Right lobe of liver (tissue), 6 donors: Measurements from ENCODE around the gene LDLRAD4. TPM values are rescaled to one million over a fixed set of nuclear protein-coding genes. Genes with fewer than 3 reads are reported as not detected.

ENCODE experiments used
- ATAC-seq, 4 donors: fragments of 200-7000 bp; cut with Tn5 transposase; one replicate each; pipeline ENCODE4 v1.9.1; 2020; ENCODE audit warnings: mild to moderate bottlenecking in 4 of 4, moderate library complexity in 4 of 4
- DNase-seq, 3 donors: peaks; one replicate each; pipeline ENCODE4 v3.0.0-alpha.2; 2020
- H3K27ac ChIP-seq, 3 donors: fragments of 200-600 bp; one replicate each; pipeline ENCODE4 v1.8.0; 2022
- H3K27me3 ChIP-seq, 2 donors: fragments of 200-600 bp; one replicate each; pipeline ENCODE4 v1.8.0; 2022
- H3K36me3 ChIP-seq, 4 donors: fragments of 200-600 bp; sonication (generic) in 1 of 4; one replicate each; pipeline versions ENCODE4 v1.5.1 to v1.8.0; 2017 to 2022; ENCODE audit warnings: control low read depth in 1 of 4
- H3K4me1 ChIP-seq, 4 donors: fragments of 200-600 bp; sonication (generic) in 1 of 4; one replicate each; pipeline versions ENCODE4 v1.5.1 to v1.8.0; 2017 to 2022; ENCODE audit warnings: control low read depth in 1 of 4
- H3K4me3 ChIP-seq, 3 donors: fragments of 200-600 bp; one replicate each; pipeline ENCODE4 v1.8.0; 2022
- H3K9me3 ChIP-seq, 4 donors: fragments of 200-600 bp; sonication (generic) in 1 of 4; one replicate each; pipeline versions ENCODE4 v1.5.1 to v1.8.0; 2017 to 2022; ENCODE audit warnings: control low read depth in 1 of 4
- POLR2A ChIP-seq: fragments of 450-650 bp; IDR thresholded peaks from one replicate; pipeline ENCODE4 v1.6.1; 2017; ENCODE audit warnings: antibody characterized with exemption, mild to moderate bottlenecking
- WGBS: methylation state at CpG from one replicate; pipeline ENCODE4 v1.1.6; 2018; ENCODE audit warnings: low coverage, low lambda C conversion rate; ENCODE audit not compliant: insufficient coverage; ENCODE audit errors: missing lambda C conversion rate; 5-methylcytosine and 5-hydroxymethylcytosine counted together
- intact Hi-C, 2 donors: fragments of 100-400 bp; cut with DNase I; formaldehyde crosslinking; loops; one replicate each; pipeline versions ENCODE4 v1.11.2 to v1.14.1; 2022
- total RNA-seq, 6 experiments: library from RNA; depleted of rRNA in 2 of 6; stranded (reverse); fragments of >200 nt in 2 of 6; fragmentation: NEBNext Ultra II Directional in 3 of 6; extraction: Animal tissue kit (Norgen Biotek cat#: 25700) in 3 of 6; gene quantifications; one replicate each; pipeline versions ENCODE4 v1.1.0 to v1.2.4, GENCODE V29; 2016 to 2023
- TF ChIP-seq, protein P1 (sequence below), 4 donors: fragments of 200-600 bp in 3 of 4; fragments of 450-650 bp in 1 of 4; IDR thresholded peaks; one replicate each; pipeline versions ENCODE4 v1.5.1 to v1.8.0; 2016 to 2022; ENCODE audit warnings: antibody characterized with exemption in 4 of 4, mild to moderate bottlenecking in 2 of 4
- donor health status: DM: no; HTN: yes; CAD: no.
- donor health status: DM: no; HTN: no; CAD: no.
- donor health status: DM: no; HTN: no; CAD: no.
- donor health status: DM: no; HTN: yes; CAD: no.
- donor health status: DM: no; HTN: yes; CAD: no.

The LDLRAD4 gene
- total RNA-seq, 6 experiments from 2014 or later, result 10.6 to 66.4 (median 18.7) TPM

DNA sequence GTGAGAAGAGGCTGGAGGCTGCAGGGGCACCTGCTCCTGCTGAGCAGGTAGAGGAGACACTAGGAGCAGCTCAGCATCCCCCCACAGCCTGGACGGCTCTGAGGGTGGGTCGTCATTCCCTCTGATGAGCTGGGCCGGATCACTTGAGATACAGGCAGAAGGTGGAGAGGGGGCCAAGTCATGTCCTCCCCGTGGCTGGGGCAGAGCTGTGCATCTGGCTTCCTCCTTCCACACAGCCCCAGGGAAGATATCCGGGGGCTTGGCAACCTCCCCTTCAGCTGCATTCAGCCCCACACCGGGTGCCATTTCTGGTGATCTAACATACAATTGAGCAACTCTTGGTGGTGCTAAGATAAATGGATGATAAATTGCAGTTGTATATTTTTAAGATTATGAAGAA lies 236.9 kb downstream of the LDLRAD4 start:
- no CpG with 5 or more reads among the region's 6 CpGs for WGBS
- Histone ChIP-seq H3K36me3 (no peaks in the 10 kb centered on the region), H3K27me3 (no peaks in the 10 kb centered on the region), H3K9me3 (no peaks in the 10 kb centered on the region), H3K4me3 (no peak overlapping the region), H3K27ac (no peak overlapping the region), H3K4me1 (peaks cover 0 to 14% (median 2%) of the 10 kb centered on the region in 4 donors)
- intact Hi-C loops, result no loop called here
- TF ChIP-seq POLR2A, result no peak
- TF ChIP-seq, protein P1, sequence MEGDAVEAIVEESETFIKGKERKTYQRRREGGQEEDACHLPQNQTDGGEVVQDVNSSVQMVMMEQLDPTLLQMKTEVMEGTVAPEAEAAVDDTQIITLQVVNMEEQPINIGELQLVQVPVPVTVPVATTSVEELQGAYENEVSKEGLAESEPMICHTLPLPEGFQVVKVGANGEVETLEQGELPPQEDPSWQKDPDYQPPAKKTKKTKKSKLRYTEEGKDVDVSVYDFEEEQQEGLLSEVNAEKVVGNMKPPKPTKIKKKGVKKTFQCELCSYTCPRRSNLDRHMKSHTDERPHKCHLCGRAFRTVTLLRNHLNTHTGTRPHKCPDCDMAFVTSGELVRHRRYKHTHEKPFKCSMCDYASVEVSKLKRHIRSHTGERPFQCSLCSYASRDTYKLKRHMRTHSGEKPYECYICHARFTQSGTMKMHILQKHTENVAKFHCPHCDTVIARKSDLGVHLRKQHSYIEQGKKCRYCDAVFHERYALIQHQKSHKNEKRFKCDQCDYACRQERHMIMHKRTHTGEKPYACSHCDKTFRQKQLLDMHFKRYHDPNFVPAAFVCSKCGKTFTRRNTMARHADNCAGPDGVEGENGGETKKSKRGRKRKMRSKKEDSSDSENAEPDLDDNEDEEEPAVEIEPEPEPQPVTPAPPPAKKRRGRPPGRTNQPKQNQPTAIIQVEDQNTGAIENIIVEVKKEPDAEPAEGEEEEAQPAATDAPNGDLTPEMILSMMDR (IDR thresholded peaks at IDR 0.05), result no peak
- no peak for ATAC-seq
- peak in 1 of 3 donors; percentile 25 for DNase-seq

- H3K4me3 ChIP-seq, result no peak overlapping the region
- intact Hi-C loops, result no loop called here
- no peaks in the 10 kb centered on the region for H3K9me3 ChIP-seq
- ATAC-seq (no peak), DNase-seq (peak in 1 of 3 donors; percentile 34)
- no peaks in the 10 kb centered on the region for H3K27me3 ChIP-seq
- WGBS, result 85% methylated on average over 13 of the region's 19 CpGs
- TF ChIP-seq, protein P1 (IDR thresholded peaks at IDR 0.05), result no peak
- TF ChIP-seq POLR2A, result no peak
- H3K4me1 ChIP-seq, result peaks cover 0 to 14% (median 2%) of the 10 kb centered on the region in 4 donors
- no peaks in the 10 kb centered on the region for H3K36me3 ChIP-seq
- H3K27ac ChIP-seq, result no peak overlapping the region
These were observed 237.5 kb downstream of the LDLRAD4 start for GRCh38 chr18:13455960-13456481.

GRCh38 chr18:13456736-13457271 lies 238.2 kb downstream of the LDLRAD4 start:
- Histone ChIP-seq H3K4me3 (no peak overlapping the region), H3K9me3 (no peaks in the 10 kb centered on the region), H3K36me3 (no peaks in the 10 kb centered on the region), H3K27me3 (no peaks in the 10 kb centered on the region), H3K27ac (no peak overlapping the region), H3K4me1 (peaks cover 0 to 14% (median 2%) of the 10 kb centered on the region in 4 donors)
- WGBS, result 100% methylated on average over 1 of the region's 3 CpGs
- intact Hi-C loops, result no loop called here
- ATAC-seq (no peak), DNase-seq (peak in 1 of 3 donors; percentile 12)
- TF ChIP-seq, protein P1 (IDR thresholded peaks at IDR 0.05), result no peak
- TF ChIP-seq POLR2A, result no peak

GRCh38 chr18:13457327-13457726 lies 238.8 kb downstream of the LDLRAD4 start:
- H3K4me3 ChIP-seq, result no peak overlapping the region
- ATAC-seq (no peak), DNase-seq (peak in 1 of 3 donors; percentile 31)
- peaks cover 0 to 14% (median 2%) of the 10 kb centered on the region in 4 donors for H3K4me1 ChIP-seq
- 80% methylated on average over 4 of the region's 10 CpGs for WGBS
- no peaks in the 10 kb centered on the region for H3K9me3 ChIP-seq
- no peak overlapping the region for H3K27ac ChIP-seq
- intact Hi-C loops, result no loop called here
- no peak for TF ChIP-seq POLR2A
- TF ChIP-seq, protein P1 (IDR thresholded peaks at IDR 0.05), result no peak
- no peaks in the 10 kb centered on the region for H3K36me3 ChIP-seq
- no peaks in the 10 kb centered on the region for H3K27me3 ChIP-seq
